ENCODE measurements around the gene HDAC5. TPM values are rescaled to one million over a fixed set of nuclear protein-coding genes. Genes with fewer than 3 reads are reported as not detected.
"Not testable (repeated sequence)": the region's sequence is repeated elsewhere in the genome, so short reads cannot be mapped to it uniquely, and the experiment has no call there.

HDAC5 gene
- total and polyA plus RNA-seq, 3 donors from 2014 or later = 43.3 to 141 (median 94.1) TPM

DNA sequence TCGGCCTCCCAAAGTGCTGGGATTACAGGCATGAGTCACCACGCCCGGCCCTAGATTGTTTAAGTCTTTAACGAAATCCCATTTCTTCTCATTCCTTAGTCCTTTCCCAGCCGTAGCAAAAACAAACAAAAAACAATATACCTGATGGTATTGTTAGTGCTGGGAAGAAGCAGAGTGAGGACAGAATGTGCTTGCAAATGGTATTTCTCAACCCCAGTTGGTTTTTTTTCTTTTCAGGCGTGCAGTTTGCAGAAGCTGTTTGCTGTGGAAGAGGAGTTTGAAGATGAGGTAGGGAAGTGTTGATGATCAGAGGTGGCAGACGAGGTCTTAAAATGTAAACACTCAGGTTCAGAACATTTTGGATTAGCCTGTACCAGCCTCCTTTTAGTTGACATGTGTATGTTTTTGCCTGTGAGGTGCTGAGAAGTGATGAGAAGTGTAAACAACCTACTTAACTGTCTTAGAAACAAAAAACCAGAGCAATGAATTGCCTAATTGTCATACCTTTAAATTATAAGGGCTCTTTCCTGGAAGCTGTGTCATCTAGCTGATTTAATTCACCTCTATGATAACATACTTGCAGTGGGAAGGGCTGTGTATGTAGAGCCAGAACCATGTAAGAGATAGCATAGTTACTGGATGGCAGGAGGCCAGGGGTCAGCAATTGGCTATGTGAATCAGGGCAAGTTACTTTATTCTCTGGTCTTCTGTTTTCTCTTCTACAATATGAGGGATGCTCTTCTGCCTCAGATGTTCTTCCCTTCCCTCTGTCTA is 21.7 kb upstream of the HDAC5 start:
- Histone ChIP-seq H3K27ac (no peak overlapping the region), H3K27me3 (no peaks in the 10 kb centered on the region), H3K4me3 (no peak overlapping the region), H3K36me3 (ENCODE audit: low read depth, missing control alignments) (no peaks in the 10 kb centered on the region), H3K4me1 (peaks cover 6% of the 10 kb centered on the region), H3K9me3 (no peaks in the 10 kb centered on the region)
- DNase-seq = no peak
- WGBS, 2 donors = 77 to 86% methylated on average over 7 of the region's 7 CpGs
- TF ChIP-seq POLR2A (IDR thresholded peaks at IDR 0.05) = no peak
- TF ChIP-seq, protein P1, sequence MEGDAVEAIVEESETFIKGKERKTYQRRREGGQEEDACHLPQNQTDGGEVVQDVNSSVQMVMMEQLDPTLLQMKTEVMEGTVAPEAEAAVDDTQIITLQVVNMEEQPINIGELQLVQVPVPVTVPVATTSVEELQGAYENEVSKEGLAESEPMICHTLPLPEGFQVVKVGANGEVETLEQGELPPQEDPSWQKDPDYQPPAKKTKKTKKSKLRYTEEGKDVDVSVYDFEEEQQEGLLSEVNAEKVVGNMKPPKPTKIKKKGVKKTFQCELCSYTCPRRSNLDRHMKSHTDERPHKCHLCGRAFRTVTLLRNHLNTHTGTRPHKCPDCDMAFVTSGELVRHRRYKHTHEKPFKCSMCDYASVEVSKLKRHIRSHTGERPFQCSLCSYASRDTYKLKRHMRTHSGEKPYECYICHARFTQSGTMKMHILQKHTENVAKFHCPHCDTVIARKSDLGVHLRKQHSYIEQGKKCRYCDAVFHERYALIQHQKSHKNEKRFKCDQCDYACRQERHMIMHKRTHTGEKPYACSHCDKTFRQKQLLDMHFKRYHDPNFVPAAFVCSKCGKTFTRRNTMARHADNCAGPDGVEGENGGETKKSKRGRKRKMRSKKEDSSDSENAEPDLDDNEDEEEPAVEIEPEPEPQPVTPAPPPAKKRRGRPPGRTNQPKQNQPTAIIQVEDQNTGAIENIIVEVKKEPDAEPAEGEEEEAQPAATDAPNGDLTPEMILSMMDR (IDR thresholded peaks at IDR 0.05) = no peak
- intact Hi-C loops (cut with DNase I; ENCODE audit: low total_unique reads) = no loop called here

DNA sequence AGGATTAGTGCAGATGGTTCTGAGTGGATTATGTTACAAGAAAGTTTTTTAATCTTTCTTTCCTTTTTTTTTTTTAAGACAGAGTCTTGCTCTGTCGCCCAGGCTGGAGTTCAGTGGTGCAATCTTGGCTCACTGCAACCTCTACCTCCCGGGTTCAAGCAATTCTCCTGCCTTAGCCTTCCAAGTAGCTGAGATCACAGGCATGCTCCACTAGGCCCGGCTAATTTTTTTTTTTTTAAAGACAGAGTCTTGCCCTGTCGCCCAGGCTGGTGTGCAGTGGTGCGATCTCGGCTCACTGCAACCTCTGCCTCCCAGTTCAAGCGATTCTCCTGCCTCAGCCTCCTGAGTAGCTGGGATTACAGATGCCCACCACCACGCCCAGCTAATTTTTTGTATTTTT is 20.5 kb upstream of the HDAC5 start:
- H3K27me3 ChIP-seq; DNase-seq; H3K4me1 ChIP-seq; H3K27ac ChIP-seq; H3K4me3 ChIP-seq; H3K9me3 ChIP-seq; intact Hi-C loops (cut with DNase I; ENCODE audit: low total_unique reads); H3K36me3 ChIP-seq (ENCODE audit: low read depth, missing control alignments): not testable (repeated sequence)
- WGBS, 2 donors = 89 to 95% methylated on average over 8 of the region's 8 CpGs

DNA sequence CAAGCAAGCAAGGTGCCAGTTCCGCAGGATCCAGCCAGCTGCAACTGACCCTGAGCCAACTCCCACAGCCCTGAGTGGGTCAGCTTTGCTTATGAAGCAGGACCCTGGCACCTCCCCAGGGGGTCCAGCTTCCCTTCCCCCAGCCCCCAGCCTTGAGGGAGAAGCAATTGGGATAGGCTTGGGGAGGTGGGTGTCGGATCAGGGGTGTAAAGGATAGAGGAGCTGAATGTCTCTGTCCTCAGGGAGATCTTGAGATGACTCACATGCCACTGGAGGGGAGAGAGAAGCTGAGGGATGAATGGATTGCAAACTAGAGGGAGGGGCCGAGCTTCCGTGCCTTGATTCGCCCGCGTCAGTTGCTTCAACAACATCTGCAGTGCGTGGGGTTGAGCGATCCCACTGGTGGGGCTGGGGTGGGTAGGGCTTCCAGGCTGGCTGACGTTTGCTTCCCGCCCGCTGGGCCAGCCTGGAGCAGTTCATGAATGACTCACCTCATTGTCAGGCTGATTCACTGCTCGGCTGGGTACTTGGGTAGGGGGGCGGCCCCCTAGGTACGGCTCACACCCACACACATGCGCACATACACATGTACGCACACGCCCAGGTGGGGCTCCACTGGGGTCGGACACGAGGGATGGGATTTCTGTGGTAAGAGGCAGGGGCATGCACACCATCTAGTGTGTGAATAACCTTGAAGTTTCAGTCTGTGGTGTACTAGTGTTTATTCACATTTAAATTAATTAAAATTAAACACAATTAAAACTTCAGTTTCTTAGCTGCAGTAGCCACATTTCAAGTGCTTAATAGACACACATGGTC is 14.7 kb upstream of the HDAC5 start:
- H3K4me3 ChIP-seq = no peak overlapping the region

DNA sequence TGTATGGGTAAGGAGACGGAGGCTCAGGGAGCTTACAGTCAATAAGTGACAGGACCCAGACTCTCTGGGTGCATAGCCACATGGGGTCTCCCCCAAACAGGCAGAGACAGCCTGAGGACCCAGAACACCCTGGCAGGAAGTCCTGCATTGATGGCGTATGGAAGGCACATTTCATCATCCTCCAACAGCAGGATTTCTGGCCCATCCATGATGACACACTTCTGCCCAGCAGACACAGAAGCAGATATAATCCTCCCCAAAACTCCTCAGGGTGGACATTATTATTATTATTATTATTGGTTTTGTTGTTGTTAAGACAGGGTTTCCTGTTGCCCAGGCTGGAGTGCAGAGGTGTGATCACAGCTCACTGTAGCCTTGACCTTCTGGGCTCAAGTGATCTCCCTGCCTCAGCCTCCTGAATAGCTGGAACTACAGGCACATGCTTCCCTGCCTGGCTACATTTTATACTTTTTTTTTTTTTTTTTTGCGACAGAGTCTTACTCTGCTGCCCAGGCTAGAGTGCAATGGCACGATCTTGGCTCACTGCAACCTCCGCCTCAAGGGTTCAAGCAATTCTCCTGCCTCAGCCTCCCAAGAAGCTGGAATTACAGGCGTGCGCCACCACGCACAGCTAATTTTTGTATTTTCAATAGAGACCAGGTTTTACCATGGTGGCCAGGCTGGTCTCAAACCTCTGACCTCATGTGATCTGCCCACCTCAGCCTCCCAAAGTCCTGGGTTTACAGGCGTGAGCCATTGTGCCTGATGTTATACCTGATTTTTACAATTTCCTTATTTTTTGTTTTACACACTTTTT is 11.5 kb upstream of the HDAC5 start:
- H3K27me3 ChIP-seq = no peaks in the 10 kb centered on the region
- no peak for DNase-seq
- intact Hi-C loops (cut with DNase I; ENCODE audit: low total_unique reads) = no loop called here
- no peak overlapping the region for H3K27ac ChIP-seq
- peaks cover 8% of the 10 kb centered on the region for H3K4me1 ChIP-seq
- WGBS, 2 donors = 88 to 89% methylated on average over 9 of the region's 9 CpGs
- no peaks in the 10 kb centered on the region for H3K9me3 ChIP-seq
- no peak overlapping the region for H3K4me3 ChIP-seq
- TF ChIP-seq, protein P1 (IDR thresholded peaks at IDR 0.05) = no peak
- TF ChIP-seq POLR2A (IDR thresholded peaks at IDR 0.05) = no peak
- H3K36me3 ChIP-seq (ENCODE audit: low read depth, missing control alignments) = no peaks in the 10 kb centered on the region

More for the DNA sequence above, 14.7 kb upstream of the HDAC5 start:
- Histone ChIP-seq H3K27ac (no peak overlapping the region), H3K4me1 (peaks cover 14% of the 10 kb centered on the region), H3K9me3 (no peaks in the 10 kb centered on the region), H3K36me3 (ENCODE audit: low read depth, missing control alignments) (no peaks in the 10 kb centered on the region), H3K27me3 (no peaks in the 10 kb centered on the region)
- WGBS, 2 donors = 33 to 37% methylated on average over 4 to 20 of the region's 20 CpGs
- intact Hi-C loops (cut with DNase I; ENCODE audit: low total_unique reads) = no loop called here
- TF ChIP-seq POLR2A (IDR thresholded peaks at IDR 0.05) = no peak
- TF ChIP-seq, protein P1 (IDR thresholded peaks at IDR 0.05) = no peak
- DNase-seq = peak; percentile 28
